Liver (tissue), 9 donors: ENCODE measurements around the gene SCUBE3. TPM values are rescaled to one million over a fixed set of nuclear protein-coding genes. Genes with fewer than 3 reads are reported as not detected.

ENCODE experiments used
- DNase-seq: peaks from one replicate; pipeline ENCODE4 v3.0.0-alpha.2; 2017; ENCODE audit warnings: low spot score
- H3K27ac ChIP-seq, 2 donors: one replicate each; pipeline ENCODE4 v1.7.0; 2013; ENCODE audit warnings: inconsistent platforms in 2 of 2, low read length in 2 of 2, control low read depth in 1 of 2, low read depth in 1 of 2, mild to moderate bottlenecking in 1 of 2
- H3K27me3 ChIP-seq, 4 donors: one replicate each; pipeline versions ENCODE4 v1.6.1 to v1.7.0; 2013; ENCODE audit warnings: low read length in 3 of 4, inconsistent platforms in 1 of 4, mild to moderate bottlenecking in 1 of 4, moderate library complexity in 1 of 4; ENCODE audit not compliant: control insufficient read depth in 4 of 4, insufficient read depth in 4 of 4
- H3K36me3 ChIP-seq, 4 donors: one replicate each; pipeline versions ENCODE4 v1.6.1 to v1.7.0; 2013; ENCODE audit warnings: low read length in 3 of 4, mild to moderate bottlenecking in 3 of 4, low read depth in 1 of 4, moderate library complexity in 1 of 4; ENCODE audit not compliant: control insufficient read depth in 4 of 4, insufficient read depth in 3 of 4
- H3K4me1 ChIP-seq, 4 donors: one replicate each; pipeline versions ENCODE4 v1.6.1 to v1.7.0; 2013; ENCODE audit warnings: low read length in 3 of 4, mild to moderate bottlenecking in 3 of 4, moderate library complexity in 1 of 4; ENCODE audit not compliant: control insufficient read depth in 4 of 4, insufficient read depth in 4 of 4
- H3K4me3 ChIP-seq, 3 donors: one replicate each; pipeline versions ENCODE4 v1.6.1 to v1.7.0; 2013; ENCODE audit warnings: low read length in 3 of 3, control low read depth in 1 of 3, low read depth in 1 of 3, mild to moderate bottlenecking in 1 of 3
- H3K9ac ChIP-seq, 2 donors: one replicate each; pipeline ENCODE4 v1.7.0; 2013; ENCODE audit warnings: low read length in 2 of 2, mild to moderate bottlenecking in 2 of 2, moderate library complexity in 2 of 2, control low read depth in 1 of 2, low read depth in 1 of 2
- H3K9me3 ChIP-seq, 4 donors: one replicate each; pipeline versions ENCODE4 v1.6.1 to v1.7.0; 2013; ENCODE audit warnings: low read length in 3 of 4; ENCODE audit not compliant: control insufficient read depth in 4 of 4
- ATF3 ChIP-seq: IDR thresholded peaks from 2 replicates; pipeline ENCODE4 v1.6.1; 2016; ENCODE audit warnings: antibody characterized with exemption
- CTCF ChIP-seq: fragments of 150-350 bp; IDR thresholded peaks from 2 replicates; pipeline ENCODE4 v1.5.1; 2017; ENCODE audit warnings: improper control_type of control experiment, low read depth, low read length; ENCODE audit not compliant: missing input control
- EGR1 ChIP-seq, 2 donors: IDR thresholded peaks; 2 replicates each; pipeline ENCODE4 v1.6.1; 2016 to 2018; ENCODE audit warnings: antibody characterized with exemption in 2 of 2, low read depth in 2 of 2
- FOXA1 ChIP-seq: IDR thresholded peaks from 2 replicates; pipeline ENCODE4 v1.6.1; 2016; ENCODE audit warnings: antibody characterized with exemption
- FOXA2 ChIP-seq: IDR thresholded peaks from 2 replicates; pipeline ENCODE4 v1.6.1; 2016; ENCODE audit warnings: antibody characterized with exemption
- GABPA ChIP-seq, 2 donors: IDR thresholded peaks in 1 of 2; conservative IDR thresholded peaks in 1 of 2; 2 replicates each; pipeline ENCODE4 v1.6.1; 2016; ENCODE audit warnings: antibody characterized with exemption in 2 of 2, mild to moderate bottlenecking in 1 of 2, moderate library complexity in 1 of 2
- HNF4A ChIP-seq, 2 donors: conservative IDR thresholded peaks; 2 replicates each; pipeline ENCODE4 v1.6.1; 2016; ENCODE audit warnings: antibody characterized with exemption in 2 of 2, mild to moderate bottlenecking in 2 of 2
- HNF4G ChIP-seq: IDR thresholded peaks from 2 replicates; pipeline ENCODE4 v1.6.1; 2016; ENCODE audit warnings: antibody characterized with exemption
- JUND ChIP-seq, 2 donors: IDR thresholded peaks; 2 replicates each; pipeline ENCODE4 v1.6.1; 2016; ENCODE audit warnings: antibody characterized with exemption in 2 of 2
- MAX ChIP-seq: IDR thresholded peaks from 2 replicates; pipeline ENCODE4 v1.6.1; 2016; ENCODE audit warnings: antibody characterized with exemption
- NR2F2 ChIP-seq: IDR thresholded peaks from 2 replicates; pipeline ENCODE4 v1.6.1; 2016; ENCODE audit warnings: antibody characterized with exemption
- RAD21 ChIP-seq, 2 donors: IDR thresholded peaks; 2 replicates each; pipeline ENCODE4 v1.6.1; 2016; ENCODE audit warnings: antibody characterized with exemption in 2 of 2, mild to moderate bottlenecking in 2 of 2
- REST ChIP-seq: IDR thresholded peaks from 2 replicates; pipeline ENCODE4 v1.6.1; 2016; ENCODE audit warnings: antibody characterized with exemption, mild to moderate bottlenecking
- RXRA ChIP-seq, 2 donors: IDR thresholded peaks; 2 replicates each; pipeline ENCODE4 v1.6.1; 2017 to 2018; ENCODE audit warnings: antibody characterized with exemption in 2 of 2, mild to moderate bottlenecking in 1 of 2
- SP1 ChIP-seq: IDR thresholded peaks from 2 replicates; pipeline ENCODE4 v1.6.1; 2018; ENCODE audit warnings: antibody characterized with exemption, mild to moderate bottlenecking
- TAF1 ChIP-seq: conservative IDR thresholded peaks from 2 replicates; pipeline ENCODE4 v1.6.1; 2016; ENCODE audit warnings: antibody characterized with exemption, mild to moderate bottlenecking
- YY1 ChIP-seq: IDR thresholded peaks from 2 replicates; pipeline ENCODE4 v1.6.1; 2016; ENCODE audit warnings: antibody characterized with exemption, mild to moderate bottlenecking
- ZBTB33 ChIP-seq: IDR thresholded peaks from 2 replicates; pipeline ENCODE4 v1.6.1; 2016; ENCODE audit warnings: antibody characterized with exemption
- WGBS: extraction: QIAGEN DNeasy Blood & Tissue Kit; methylation state at CpG from one replicate; pipeline ENCODE4 v1.1.7; 2013; 5-methylcytosine and 5-hydroxymethylcytosine counted together
- polyA plus RNA-seq, 2 donors: library from polyadenylated mRNA; stranded (reverse) in 1 of 2; unstranded in 1 of 2; fragments of 200-250 nt in 1 of 2; fragments of >200 nt in 1 of 2; fragmentation: Nextera tagmentation in 1 of 2; extraction: Ambion mirVana in 1 of 2; gene quantifications; one replicate each; pipeline versions ENCODE4 v1.2.1 to v1.2.3, GENCODE V29; 2013 to 2015
- total RNA-seq, 2 donors: library from RNA; depleted of rRNA; stranded (reverse); fragments of >200 nt; gene quantifications; one replicate each; pipeline ENCODE4 v1.2.3, GENCODE V29; 2014
- donor health status: healthy.
- donor health status: healthy.
- donor health status: healthy.
- donor health status: healthy.
- donor health status: healthy.

The SCUBE3 gene
- total and polyA plus RNA-seq, 4 donors: 0.03 to 0.09 (median 0.07) TPM

- Histone ChIP-seq H3K9me3 (no peaks in the 10 kb centered on the region), H3K4me1 (peaks cover 6 to 19% (median 12%) of the 10 kb centered on the region in 4 donors), H3K9ac (peak overlapping the region; percentile 12 to 68), H3K27me3 (no peaks in the 10 kb centered on the region), H3K4me3 (peak overlapping the region; percentile 72 to 92 (median 79)), H3K27ac (peak overlapping the region; percentile 95 to 98), H3K36me3 (no peaks in the 10 kb centered on the region)
- under 1% methylated on average over 20 of the region's 20 CpGs for WGBS
- no peak for DNase-seq
- no peak for TF ChIP-seq EGR1 (IDR thresholded peaks at IDR 0.05; ENCODE audit: low read depth in 2 of 2)
- TF ChIP-seq MAX: peak; percentile 7
- TF ChIP-seq HNF4A (conservative IDR thresholded peaks at IDR 0.05): no peak
Observed at GRCh38 chr6:35258858-35259193, 45.1 kb downstream of the SCUBE3 start.

GRCh38 chr6:35259194-35259947 is 45.6 kb downstream of the SCUBE3 start, which contains the start of gene ZNF76:
ZNF76 (plus strand) TSS chr6:35259735; CDS start chr6:35281152, 21,417 bp downstream.
- Histone ChIP-seq H3K4me1 (peaks cover 6 to 19% (median 12%) of the 10 kb centered on the region in 4 donors), H3K4me3 (peak within 1 kb of the TSS; percentile 72 to 92 (median 79)), H3K9ac (peak within 1 kb of the TSS; percentile 75 to 90), H3K36me3 (no peaks in the 10 kb centered on the region), H3K9me3 (no peaks in the 10 kb centered on the region), H3K27me3 (no peaks in the 10 kb centered on the region), H3K27ac (peak within 1 kb of the TSS; percentile 95 to 98)
- TF ChIP-seq MAX (peak; percentile 6), EGR1 (IDR thresholded peaks at IDR 0.05; ENCODE audit: low read depth in 2 of 2) (peak in 1 of 2 donors; percentile 68), FOXA1 (no peak), YY1 (peak; percentile 52), JUND (IDR thresholded peaks at IDR 0.05) (peak; percentile 80 to 82), ATF3 (peak; percentile 73), REST (peak; percentile 76), RAD21 (IDR thresholded peaks at IDR 0.05) (peak in 1 of 2 donors; percentile 10), CTCF (no peak), TAF1 (no peak), GABPA (IDR thresholded peaks at IDR 0.05 in 1 of 2, conservative IDR thresholded peaks at IDR 0.05 in 1 of 2) (peak in 1 of 2 donors; percentile 47), NR2F2 (peak; percentile 65), SP1 (peak; percentile 79), ZBTB33 (no peak), HNF4G (no peak), RXRA (IDR thresholded peaks at IDR 0.05) (peak in 1 of 2 donors; percentile 61), HNF4A (conservative IDR thresholded peaks at IDR 0.05) (peak; percentile 16 to 42), FOXA2 (no peak)
- under 1% methylated on average over 82 of the region's 82 CpGs for WGBS
- DNase-seq: peak; percentile 96
